GM18873 (cell line): ENCODE data around the gene SLC7A14.

Experiments used
- ATAC-seq: cut with Tn5 transposase; IDR thresholded peaks from one replicate; pipeline ENCODE4 v1.9.1; 2021; ENCODE audit warnings: mild to moderate bottlenecking, moderate library complexity, moderate number of reproducible peaks; ENCODE audit not compliant: unreplicated experiment, low FRiP score

The SLC7A14 gene

GRCh38 chr3:170477395-170477794 is 108.5 kb downstream of the SLC7A14 start:
- no peak for ATAC-seq

- no peak for ATAC-seq
Observed at GRCh38 chr3:170476291-170476690, 109.6 kb downstream of the SLC7A14 start.

- no peak for ATAC-seq
Observed at GRCh38 chr3:170475092-170475685, 110.7 kb downstream of the SLC7A14 start.

GRCh38 chr3:170473358-170473757 is 112.5 kb downstream of the SLC7A14 start:
- no peak for ATAC-seq

GRCh38 chr3:170471149-170471548 is 114.7 kb downstream of the SLC7A14 start:
- ATAC-seq = no peak

- no peak for ATAC-seq
Observed at GRCh38 chr3:170470063-170471016, 115.5 kb downstream of the SLC7A14 start.

- no peak for ATAC-seq
Observed at GRCh38 chr3:170469151-170470062, 116.5 kb downstream of the SLC7A14 start.

- no peak for ATAC-seq
Observed at GRCh38 chr3:170467571-170468147, 118.2 kb downstream of the SLC7A14 start.

- ATAC-seq = no peak
Observed at GRCh38 chr3:170467007-170467406, 118.9 kb downstream of the SLC7A14 start.

GRCh38 chr3:170465955-170466354 is 119.9 kb downstream of the SLC7A14 start:
- ATAC-seq = no peak

- no peak for ATAC-seq
Observed at GRCh38 chr3:170463011-170463410, 122.9 kb downstream of the SLC7A14 start.

GRCh38 chr3:170458285-170458684 is 127.6 kb downstream of the SLC7A14 start:
- no peak for ATAC-seq

- ATAC-seq = no peak
Observed at GRCh38 chr3:170454509-170454908, 131.4 kb downstream of the SLC7A14 start.

- ATAC-seq = no peak
Observed at GRCh38 chr3:170450039-170450438, 135.8 kb downstream of the SLC7A14 start.

GRCh38 chr3:170448584-170448983 is 137.3 kb downstream of the SLC7A14 start:
- ATAC-seq = no peak

GRCh38 chr3:170443457-170443856 is 142.4 kb downstream of the SLC7A14 start:
- ATAC-seq = no peak

GRCh38 chr3:170442947-170443346 is 142.9 kb downstream of the SLC7A14 start:
- no peak for ATAC-seq

GRCh38 chr3:170441412-170441811 is 144.5 kb downstream of the SLC7A14 start:
- no peak for ATAC-seq

GRCh38 chr3:170440344-170440743 is 145.5 kb downstream of the SLC7A14 start:
- no peak for ATAC-seq

- ATAC-seq = no peak
Observed at GRCh38 chr3:170438836-170439235, 147.0 kb downstream of the SLC7A14 start.
